Amniotic stem cell (primary cell): ENCODE results near the gene TTBK2.
A peak's percentile ranks its signal among the peaks of the same experiment; 100 is the strongest.
"Not testable (repeated sequence)": the region's sequence is repeated elsewhere in the genome, so short reads cannot be mapped to it uniquely, and the experiment has no call there.

Experiments
- DNase-seq: peaks from one replicate; lab custom pipeline; 2025; lab: John Stamatoyannopoulos, UW

Gene TTBK2

GRCh38 chr15:42920519-42921341 is at the start of gene TTBK2:
TTBK2 (minus strand) TSS chr15:42920778; CDS start chr15:42878617, 42,161 bp downstream.
- DNase-seq, result peak; percentile 97

DNA sequence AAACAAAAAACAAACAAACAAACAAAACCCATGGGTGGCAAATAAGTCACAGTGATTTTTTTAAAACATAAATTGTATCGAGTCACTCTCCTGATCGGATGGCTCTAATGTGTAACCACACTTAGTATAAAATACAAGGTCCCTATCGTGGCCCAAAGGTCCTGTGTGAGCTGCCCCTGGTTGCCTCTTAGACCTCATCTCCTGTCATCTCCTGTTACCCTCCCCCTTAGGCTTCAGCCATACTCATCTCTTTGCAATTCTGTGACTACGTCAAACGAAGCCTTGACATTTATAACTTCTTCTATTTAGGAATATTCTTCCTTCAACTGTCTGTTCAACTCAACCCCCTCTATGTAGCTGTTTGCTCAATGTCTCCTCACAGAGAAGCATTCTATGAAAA is 43.9 kb upstream of the TTBK2 start:
- no peak for DNase-seq

GRCh38 chr15:42955518-42955917 is 34.9 kb upstream of the TTBK2 start:
- no peak for DNase-seq

DNA sequence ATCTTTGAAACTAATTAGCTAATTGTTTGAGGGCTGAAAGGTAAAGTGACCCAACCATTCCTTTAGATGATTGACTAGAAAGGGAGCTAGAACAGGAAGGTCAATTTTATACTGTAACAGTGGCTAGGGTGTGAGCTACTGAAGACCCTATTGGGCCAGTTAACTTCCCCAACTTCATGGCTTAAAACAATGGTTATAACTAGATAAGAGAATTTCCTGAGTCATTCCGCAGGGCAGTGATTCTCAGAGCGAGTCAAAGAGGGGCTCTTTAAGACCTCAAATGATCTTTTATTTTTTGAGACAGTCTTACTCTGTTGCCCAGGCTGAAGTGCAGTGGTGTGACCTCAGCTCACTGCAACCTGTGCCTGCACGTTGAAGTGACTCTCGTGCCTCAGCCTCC is 33.7 kb upstream of the TTBK2 start:
- no peak for DNase-seq

- DNase-seq, result not testable (repeated sequence)
These were observed 28.3 kb upstream of the TTBK2 start for GRCh38 chr15:42948898-42949297.

GRCh38 chr15:42940527-42940926 is 19.9 kb upstream of the TTBK2 start:
- no peak for DNase-seq

- DNase-seq, result no peak
These were observed 19.3 kb upstream of the TTBK2 start for GRCh38 chr15:42939841-42940240.

DNA sequence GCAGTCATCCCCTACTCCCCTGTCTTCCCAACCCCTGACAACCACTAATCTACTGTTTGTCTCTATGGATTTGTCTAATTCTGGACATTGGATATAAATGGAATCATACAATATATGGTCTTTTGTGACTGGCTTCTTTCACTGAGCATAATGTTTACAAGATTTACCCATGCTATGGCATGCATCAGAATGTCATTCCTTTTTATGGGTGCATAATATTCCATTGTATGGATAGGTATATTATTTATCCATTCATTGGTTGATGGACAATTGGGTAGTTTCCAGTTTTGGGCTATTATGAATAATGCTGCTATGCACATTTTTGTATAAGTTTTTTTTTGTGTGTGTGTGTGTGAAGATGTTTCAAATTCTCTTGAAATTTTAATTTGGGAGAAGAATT is 16.6 kb upstream of the TTBK2 start:
- no peak for DNase-seq

GRCh38 chr15:42933886-42934667 is 13.5 kb upstream of the TTBK2 start:
- DNase-seq, result no peak

GRCh38 chr15:42932833-42933515 is 12.4 kb upstream of the TTBK2 start:
- DNase-seq, result no peak

DNA sequence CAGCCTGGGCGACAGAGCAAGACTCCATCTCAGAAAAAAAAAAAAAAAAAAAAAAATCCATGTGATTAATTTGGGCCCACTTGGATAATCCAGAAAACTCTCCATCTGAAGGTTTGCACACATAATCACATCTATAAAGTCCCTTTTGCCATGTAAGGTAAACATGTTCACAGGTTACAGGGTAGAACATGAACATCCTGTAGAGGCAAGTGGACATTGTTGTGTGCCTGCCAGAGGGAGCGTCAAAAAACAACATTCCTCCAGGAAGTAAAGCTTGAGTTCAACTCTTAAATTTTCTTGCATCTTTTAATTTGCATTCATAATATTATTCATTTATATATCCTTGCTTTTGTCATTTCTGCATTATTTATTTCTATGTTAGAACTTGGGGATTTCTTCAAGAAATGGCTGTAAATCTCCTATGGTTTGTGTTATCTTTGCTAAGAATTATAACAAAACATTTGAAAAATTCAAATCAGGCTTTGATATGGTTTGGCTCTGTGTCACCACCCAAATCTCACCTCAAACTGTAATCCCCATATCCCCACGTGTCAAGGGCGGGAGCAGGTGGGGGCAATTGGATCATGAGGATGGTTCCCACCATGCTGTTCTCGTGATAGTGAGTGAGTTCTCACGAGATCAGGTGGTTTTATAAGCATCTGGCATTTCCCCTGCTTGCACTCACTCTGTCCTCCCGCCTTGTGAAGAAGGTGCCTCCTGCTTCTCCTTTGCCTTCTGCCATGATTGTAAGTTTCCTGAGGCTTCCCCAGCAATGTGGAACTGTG is 11.3 kb upstream of the TTBK2 start:
- DNase-seq, result no peak

DNA sequence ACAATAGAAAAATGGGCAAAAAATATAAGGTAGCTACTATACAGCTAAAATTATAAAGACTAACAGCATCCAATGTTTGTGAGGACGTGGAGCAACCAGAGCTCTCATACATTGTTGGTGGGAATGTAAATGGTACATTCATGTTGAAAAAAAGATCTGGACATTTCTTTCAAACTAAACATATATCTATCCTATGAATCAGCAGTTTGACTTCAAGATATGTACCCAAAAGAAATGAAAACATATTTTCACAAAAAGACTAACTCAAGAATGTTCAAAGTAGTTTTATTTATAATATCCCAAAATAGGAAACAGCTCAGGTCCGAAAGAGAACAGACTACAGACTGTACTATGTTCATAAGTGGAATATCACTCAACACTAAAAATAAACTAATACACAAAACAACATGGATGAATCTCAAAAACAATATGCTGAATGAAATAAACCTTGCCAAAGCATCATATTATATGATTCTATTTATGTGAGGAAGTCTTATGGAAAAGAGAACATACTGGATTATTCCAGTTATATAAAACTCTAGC is 8.8 kb upstream of the TTBK2 start:
- no peak for DNase-seq

GRCh38 chr15:42921342-42921731 is 759 bp upstream of the TTBK2 start:
- no peak for DNase-seq

DNA sequence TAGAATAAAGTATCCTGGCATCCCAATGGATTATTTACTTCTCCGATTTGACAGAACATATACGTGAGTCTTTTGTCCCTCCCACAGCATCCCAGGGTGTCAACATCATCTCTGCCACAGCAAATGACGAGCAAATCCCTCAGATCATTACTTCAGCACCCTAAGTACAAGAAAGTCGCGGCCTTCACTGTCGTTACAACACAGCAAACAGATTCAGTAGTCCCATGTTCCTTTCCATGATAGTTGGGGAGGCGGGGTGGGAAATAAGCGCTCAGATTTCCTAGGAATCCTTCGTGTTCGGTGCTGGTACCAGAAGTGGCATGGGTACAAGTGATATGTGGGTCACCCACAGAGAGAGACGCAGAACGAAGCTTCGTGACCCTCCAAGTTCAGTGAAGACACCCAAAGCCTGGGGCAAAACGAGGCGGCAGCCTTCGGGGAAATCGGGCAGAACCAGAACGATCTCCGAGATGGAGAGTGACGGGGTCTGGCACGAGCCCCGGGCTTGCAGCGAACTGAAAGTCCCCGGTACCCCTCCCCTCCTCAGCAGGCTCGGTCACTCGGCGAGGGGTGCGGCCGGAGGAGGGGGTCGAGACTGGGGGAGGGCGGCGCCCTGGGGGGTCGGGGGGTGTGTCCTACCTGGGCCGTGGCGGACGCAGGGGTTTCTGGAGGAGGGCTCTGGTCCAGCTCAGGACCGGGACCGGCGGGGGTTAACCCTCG is 619 bp downstream of the TTBK2 start:
- peak; percentile 14 for DNase-seq

GRCh38 chr15:42919308-42919707 is 1.3 kb downstream of the TTBK2 start:
- no peak for DNase-seq

DNA sequence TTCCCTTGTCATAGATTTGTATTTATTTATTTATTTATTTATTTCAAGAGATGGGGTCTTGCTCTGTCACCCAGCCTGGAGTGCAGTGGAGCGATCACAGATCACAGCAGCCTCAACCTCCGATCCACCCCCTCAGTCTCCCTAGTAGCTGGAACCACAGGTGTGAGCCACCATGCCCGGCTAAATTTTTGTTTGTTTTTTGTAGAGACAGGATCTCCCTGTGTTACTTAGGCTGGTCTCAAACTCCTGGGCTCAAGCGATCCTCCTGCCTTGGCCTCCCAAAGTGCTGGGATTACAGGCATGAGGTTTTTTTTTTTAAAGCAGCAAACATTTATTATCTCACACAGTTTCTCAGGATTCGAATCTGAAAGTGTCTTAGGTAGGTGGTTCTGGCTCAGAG is 2.5 kb downstream of the TTBK2 start:
- DNase-seq, result no peak

DNA sequence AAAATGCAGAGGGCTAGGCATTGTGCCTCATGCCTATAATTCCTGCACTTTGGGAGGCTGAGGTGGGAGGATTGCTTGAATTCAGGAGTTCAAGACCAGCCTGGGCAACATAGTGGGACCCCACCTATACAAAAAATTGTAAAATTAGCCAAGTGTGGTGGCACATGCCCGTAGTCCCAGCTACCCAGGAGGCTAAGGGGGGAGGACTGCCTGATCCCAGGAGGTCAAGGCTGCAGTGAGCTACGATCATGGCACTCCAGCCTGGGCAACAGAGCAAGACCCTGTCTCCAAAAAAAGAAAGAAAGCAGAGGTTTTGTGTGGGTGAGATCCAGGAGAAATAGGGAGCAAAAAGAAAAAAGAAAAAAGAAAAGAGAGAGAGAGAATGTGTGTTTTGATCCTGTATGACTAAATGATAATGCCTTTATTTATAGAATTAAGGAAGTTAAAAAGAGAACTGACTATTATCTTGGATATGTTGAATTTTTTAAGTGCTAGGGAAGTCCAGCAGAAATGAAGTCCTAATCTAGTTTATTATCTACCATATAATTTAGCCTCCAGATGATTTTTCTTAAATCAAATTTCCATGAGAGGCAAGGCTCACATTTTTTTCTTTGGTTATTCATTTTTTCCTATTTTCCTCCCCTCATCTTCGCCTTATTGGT is 4.8 kb downstream of the TTBK2 start:
- DNase-seq, result no peak

- no peak for DNase-seq
These were observed 5.7 kb downstream of the TTBK2 start for GRCh38 chr15:42914728-42915497.

DNA sequence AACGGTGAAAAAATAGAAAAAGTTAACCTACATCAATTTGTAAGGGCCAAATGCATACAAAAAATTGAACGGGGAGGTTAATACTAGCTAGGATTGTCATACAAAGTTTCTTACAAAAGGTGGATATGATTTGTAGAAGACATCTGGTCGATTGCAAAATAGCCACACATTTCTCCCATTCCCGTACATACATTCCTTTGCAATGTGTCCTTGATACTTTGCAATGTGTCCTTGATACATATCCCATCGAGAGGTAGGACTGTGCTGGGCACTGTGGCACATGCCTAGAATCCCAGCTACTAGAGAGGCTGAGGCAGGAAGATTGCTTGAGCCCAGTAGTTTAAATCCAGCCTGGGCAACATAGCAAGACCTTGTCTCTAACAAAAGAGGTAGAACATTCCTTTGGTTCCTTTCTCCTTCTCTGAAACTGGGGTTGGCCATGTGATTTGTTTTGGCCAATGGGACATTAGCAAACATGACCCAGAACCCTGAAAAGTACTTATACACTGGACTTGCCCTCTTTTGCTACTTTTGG is 9.5 kb downstream of the TTBK2 start:
- no peak for DNase-seq
